Measurements from ENCODE around the gene STAMBP. TPM values are rescaled to one million over a fixed set of nuclear protein-coding genes. Genes with fewer than 3 reads are reported as not detected.

The STAMBP gene
- total and polyA plus RNA-seq, 8 donors = 22.6 to 84.9 (median 33.1) TPM

DNA sequence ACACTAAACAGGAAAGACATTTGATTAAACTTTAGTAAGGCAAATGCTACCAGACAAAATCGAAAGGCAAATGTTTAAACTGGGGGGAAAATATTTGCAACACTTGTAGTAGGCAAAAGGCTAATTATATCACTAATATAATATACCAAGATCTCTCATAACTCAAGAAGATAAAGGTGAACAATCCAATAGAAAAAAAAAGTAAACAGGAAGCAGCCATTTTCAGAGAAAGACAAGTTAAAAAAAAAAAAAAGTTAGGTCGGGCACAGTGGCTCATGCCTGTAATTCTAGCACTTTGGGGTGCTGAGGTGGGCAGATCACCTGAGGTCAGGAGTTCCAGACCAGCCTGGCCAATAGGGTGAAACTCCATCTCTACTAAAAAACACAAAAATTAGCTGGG lies 59.6 kb downstream of the STAMBP start:
- intact Hi-C loops (cut with DNase I; ENCODE audit: low total_unique reads) = no loop called here
- H3K9me3 ChIP-seq = no peaks in the 10 kb centered on the region
- WGBS, 5 donors = 21 to 48% (median 29%) methylated on average over 2 of the region's 2 CpGs
- peaks cover 0 to 21% (median 7%) of the 10 kb centered on the region in 4 donors for H3K4me1 ChIP-seq
- no peaks in the 10 kb centered on the region for H3K27me3 ChIP-seq
- no peak overlapping the region for H3K4me3 ChIP-seq
- TF ChIP-seq POLR2A (IDR thresholded peaks at IDR 0.05) = no peak
- no peak for DNase-seq
- no peaks in the 10 kb centered on the region for H3K36me3 ChIP-seq
- H3K27ac ChIP-seq = peak overlapping the region in 1 of 5 donors; percentile 92

- H3K9me3 ChIP-seq = no peaks in the 10 kb centered on the region
- H3K36me3 ChIP-seq = no peaks in the 10 kb centered on the region
- intact Hi-C loops (cut with DNase I; ENCODE audit: low total_unique reads) = no loop called here
- H3K27me3 ChIP-seq = no peaks in the 10 kb centered on the region
- no peak for DNase-seq
- H3K4me3 ChIP-seq = no peak overlapping the region
- H3K27ac ChIP-seq = peak overlapping the region in 1 of 5 donors; percentile 92
- peaks cover 0 to 21% (median 7%) of the 10 kb centered on the region in 4 donors for H3K4me1 ChIP-seq
- TF ChIP-seq EP300 (IDR thresholded peaks at IDR 0.05) (no peak), POLR2AphosphoS5 (IDR thresholded peaks at IDR 0.05) (no peak), POLR2A (IDR thresholded peaks at IDR 0.05) (no peak)
- TF ChIP-seq, protein P1, sequence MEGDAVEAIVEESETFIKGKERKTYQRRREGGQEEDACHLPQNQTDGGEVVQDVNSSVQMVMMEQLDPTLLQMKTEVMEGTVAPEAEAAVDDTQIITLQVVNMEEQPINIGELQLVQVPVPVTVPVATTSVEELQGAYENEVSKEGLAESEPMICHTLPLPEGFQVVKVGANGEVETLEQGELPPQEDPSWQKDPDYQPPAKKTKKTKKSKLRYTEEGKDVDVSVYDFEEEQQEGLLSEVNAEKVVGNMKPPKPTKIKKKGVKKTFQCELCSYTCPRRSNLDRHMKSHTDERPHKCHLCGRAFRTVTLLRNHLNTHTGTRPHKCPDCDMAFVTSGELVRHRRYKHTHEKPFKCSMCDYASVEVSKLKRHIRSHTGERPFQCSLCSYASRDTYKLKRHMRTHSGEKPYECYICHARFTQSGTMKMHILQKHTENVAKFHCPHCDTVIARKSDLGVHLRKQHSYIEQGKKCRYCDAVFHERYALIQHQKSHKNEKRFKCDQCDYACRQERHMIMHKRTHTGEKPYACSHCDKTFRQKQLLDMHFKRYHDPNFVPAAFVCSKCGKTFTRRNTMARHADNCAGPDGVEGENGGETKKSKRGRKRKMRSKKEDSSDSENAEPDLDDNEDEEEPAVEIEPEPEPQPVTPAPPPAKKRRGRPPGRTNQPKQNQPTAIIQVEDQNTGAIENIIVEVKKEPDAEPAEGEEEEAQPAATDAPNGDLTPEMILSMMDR (IDR thresholded peaks at IDR 0.05) = no peak
- 67 to 82% (median 76%) methylated on average over 5 of the region's 5 CpGs for WGBS, 5 donors
These were observed 60.4 kb downstream of the STAMBP start for GRCh38 chr2:73889206-73889605.

DNA sequence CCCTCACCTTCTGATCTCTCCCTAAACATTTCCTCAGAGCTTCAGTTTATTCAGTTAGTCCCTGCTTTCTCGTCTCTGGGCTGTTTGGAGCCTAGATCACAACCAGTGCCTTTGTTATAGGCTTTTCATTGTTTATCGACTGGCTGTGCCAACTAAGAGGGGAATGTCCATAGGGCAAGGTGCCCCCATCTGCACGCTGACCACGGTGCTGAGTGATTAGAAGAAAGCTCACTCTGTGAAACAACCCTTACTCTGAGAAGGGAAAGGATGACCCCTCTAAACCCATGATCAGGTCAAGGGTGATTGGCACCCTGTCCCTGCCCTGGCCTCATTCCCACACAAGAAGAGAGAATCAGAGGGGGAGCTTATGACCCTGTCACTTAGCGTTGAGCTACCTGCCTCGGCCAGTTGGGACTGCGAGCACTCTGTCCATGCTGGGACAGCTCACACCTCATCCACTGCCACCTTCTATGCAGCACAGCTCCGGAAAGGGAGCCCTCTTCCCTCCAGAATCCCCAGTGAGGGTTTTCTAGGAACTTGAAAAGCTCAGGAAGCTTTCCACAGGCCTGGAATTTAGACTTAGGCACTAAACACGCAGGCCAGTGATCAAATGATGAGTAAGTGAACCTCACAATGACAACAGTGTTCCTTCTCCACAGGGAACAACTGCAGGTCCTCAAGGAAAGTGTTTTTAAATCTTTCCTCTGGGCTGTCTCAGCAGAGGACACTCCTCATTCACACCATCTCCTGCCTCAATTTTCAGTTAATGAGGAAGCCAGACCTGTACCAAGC lies 61.7 kb downstream of the STAMBP start:
- Histone ChIP-seq H3K9me3 (no peaks in the 10 kb centered on the region), H3K36me3 (no peaks in the 10 kb centered on the region), H3K4me1 (peaks cover 0 to 21% (median 7%) of the 10 kb centered on the region in 4 donors), H3K4me3 (no peak overlapping the region), H3K27me3 (no peaks in the 10 kb centered on the region), H3K27ac (peak overlapping the region in 3 of 5 donors; percentile 79 to 92 (median 82))
- TF ChIP-seq POLR2AphosphoS5 (IDR thresholded peaks at IDR 0.05) = no peak
- TF ChIP-seq EP300 (IDR thresholded peaks at IDR 0.05) = no peak
- TF ChIP-seq, protein P1 (IDR thresholded peaks at IDR 0.05) = no peak
- TF ChIP-seq POLR2A (IDR thresholded peaks at IDR 0.05) = no peak
- intact Hi-C loops (cut with DNase I; ENCODE audit: low total_unique reads) = no loop called here
- 58 to 68% (median 66%) methylated on average over 7 to 9 of the region's 9 CpGs for WGBS, 5 donors
- no peak for DNase-seq

- WGBS, 5 donors = 80 to 92% (median 85%) methylated on average over 5 of the region's 5 CpGs
- Histone ChIP-seq H3K4me3 (no peak overlapping the region), H3K9me3 (no peaks in the 10 kb centered on the region), H3K27ac (peak overlapping the region in 4 of 5 donors; percentile 79 to 92 (median 82)), H3K27me3 (no peaks in the 10 kb centered on the region), H3K36me3 (no peaks in the 10 kb centered on the region), H3K4me1 (peaks cover 0 to 21% (median 7%) of the 10 kb centered on the region in 4 donors)
- intact Hi-C loops (cut with DNase I; ENCODE audit: low total_unique reads) = no loop called here
- DNase-seq = no peak
- TF ChIP-seq POLR2AphosphoS5 (IDR thresholded peaks at IDR 0.05) = no peak
- TF ChIP-seq, protein P1 (IDR thresholded peaks at IDR 0.05) = no peak
- no peak for TF ChIP-seq POLR2A (IDR thresholded peaks at IDR 0.05)
- TF ChIP-seq EP300 (IDR thresholded peaks at IDR 0.05) = no peak
These were observed 62.6 kb downstream of the STAMBP start for GRCh38 chr2:73891276-73891901.
